C4-2B (cell line): ENCODE measurements around the gene ALDH9A1.

Source experiments
- ZFX ChIP-seq: fragments of 450-650 bp; IDR thresholded peaks from 2 replicates; pipeline ENCODE4 v1.6.1; 2017
- TF ChIP-seq, protein P1 (sequence below): fragments of 450-650 bp; conservative IDR thresholded peaks from 2 replicates; pipeline ENCODE4 v1.5.1; 2017; ENCODE audit warnings: mild to moderate bottlenecking

GRCh38 chr1:165632152-165632469 is 66.3 kb downstream of the ALDH9A1 start:
- TF ChIP-seq, protein P1, sequence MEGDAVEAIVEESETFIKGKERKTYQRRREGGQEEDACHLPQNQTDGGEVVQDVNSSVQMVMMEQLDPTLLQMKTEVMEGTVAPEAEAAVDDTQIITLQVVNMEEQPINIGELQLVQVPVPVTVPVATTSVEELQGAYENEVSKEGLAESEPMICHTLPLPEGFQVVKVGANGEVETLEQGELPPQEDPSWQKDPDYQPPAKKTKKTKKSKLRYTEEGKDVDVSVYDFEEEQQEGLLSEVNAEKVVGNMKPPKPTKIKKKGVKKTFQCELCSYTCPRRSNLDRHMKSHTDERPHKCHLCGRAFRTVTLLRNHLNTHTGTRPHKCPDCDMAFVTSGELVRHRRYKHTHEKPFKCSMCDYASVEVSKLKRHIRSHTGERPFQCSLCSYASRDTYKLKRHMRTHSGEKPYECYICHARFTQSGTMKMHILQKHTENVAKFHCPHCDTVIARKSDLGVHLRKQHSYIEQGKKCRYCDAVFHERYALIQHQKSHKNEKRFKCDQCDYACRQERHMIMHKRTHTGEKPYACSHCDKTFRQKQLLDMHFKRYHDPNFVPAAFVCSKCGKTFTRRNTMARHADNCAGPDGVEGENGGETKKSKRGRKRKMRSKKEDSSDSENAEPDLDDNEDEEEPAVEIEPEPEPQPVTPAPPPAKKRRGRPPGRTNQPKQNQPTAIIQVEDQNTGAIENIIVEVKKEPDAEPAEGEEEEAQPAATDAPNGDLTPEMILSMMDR, result no peak
- TF ChIP-seq ZFX, result no peak
